ENCODE measurements around the gene ST6GALNAC6. TPM values are rescaled to one million over a fixed set of nuclear protein-coding genes. Genes with fewer than 3 reads are reported as not detected.

Gene ST6GALNAC6
- total RNA-seq, 1 experiment from 2014 or later = 16.5 TPM

DNA sequence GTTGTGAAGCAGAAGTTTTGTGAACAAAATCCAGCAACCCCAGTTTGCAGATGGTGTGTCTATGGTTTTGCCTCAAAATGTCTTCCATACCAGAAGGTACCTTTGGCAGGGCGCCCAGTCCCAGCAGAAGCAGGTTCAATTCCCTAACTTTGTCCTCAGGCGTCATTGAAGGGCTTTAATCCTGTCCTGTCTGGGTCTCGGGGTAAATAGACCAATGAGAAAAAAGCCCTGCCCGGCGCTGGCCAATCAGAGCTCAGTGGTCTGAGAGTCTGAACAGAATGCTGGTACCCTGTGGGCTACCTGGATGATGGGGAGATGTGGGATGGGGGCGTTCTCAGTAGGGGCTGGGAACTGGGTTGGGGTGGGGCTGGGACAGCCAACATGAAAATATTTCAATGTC is 23.6 kb upstream of the ST6GALNAC6 start:
- Mint-ChIP-seq H3K27ac (ENCODE audit: low read depth, unreplicated experiment) (no peak overlapping the region), H3K27me3 (ENCODE audit: insufficient read depth, unreplicated experiment) (no peaks in the 10 kb centered on the region), H3K9me3 (ENCODE audit: unreplicated experiment) (no peaks in the 10 kb centered on the region), H3K4me3 (ENCODE audit: unreplicated experiment) (no peak overlapping the region), H3K36me3 (ENCODE audit: insufficient read depth, unreplicated experiment) (no peaks in the 10 kb centered on the region), H3K4me1 (ENCODE audit: insufficient read depth, unreplicated experiment) (peaks cover 32% of the 10 kb centered on the region)
- BruUV-seq (replicated peaks) = no TSS peak
- TF ChIP-seq, protein P1, sequence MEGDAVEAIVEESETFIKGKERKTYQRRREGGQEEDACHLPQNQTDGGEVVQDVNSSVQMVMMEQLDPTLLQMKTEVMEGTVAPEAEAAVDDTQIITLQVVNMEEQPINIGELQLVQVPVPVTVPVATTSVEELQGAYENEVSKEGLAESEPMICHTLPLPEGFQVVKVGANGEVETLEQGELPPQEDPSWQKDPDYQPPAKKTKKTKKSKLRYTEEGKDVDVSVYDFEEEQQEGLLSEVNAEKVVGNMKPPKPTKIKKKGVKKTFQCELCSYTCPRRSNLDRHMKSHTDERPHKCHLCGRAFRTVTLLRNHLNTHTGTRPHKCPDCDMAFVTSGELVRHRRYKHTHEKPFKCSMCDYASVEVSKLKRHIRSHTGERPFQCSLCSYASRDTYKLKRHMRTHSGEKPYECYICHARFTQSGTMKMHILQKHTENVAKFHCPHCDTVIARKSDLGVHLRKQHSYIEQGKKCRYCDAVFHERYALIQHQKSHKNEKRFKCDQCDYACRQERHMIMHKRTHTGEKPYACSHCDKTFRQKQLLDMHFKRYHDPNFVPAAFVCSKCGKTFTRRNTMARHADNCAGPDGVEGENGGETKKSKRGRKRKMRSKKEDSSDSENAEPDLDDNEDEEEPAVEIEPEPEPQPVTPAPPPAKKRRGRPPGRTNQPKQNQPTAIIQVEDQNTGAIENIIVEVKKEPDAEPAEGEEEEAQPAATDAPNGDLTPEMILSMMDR (IDR thresholded peaks at IDR 0.05; ENCODE audit: unreplicated experiment) = no peak
- no peak for DNase-seq (ENCODE audit: unreplicated experiment)
- intact Hi-C loops (cut with micrococcal nuclease) = loop anchor here (10.0 kb wide), 1 partner anchor 708 kb away; no protein-coding TSS in a partner anchor
- ChIA-PET CTCF (interaction anchor here (0.8 to 5.0 kb wide), 11 partner anchors 9 to 413 kb away, joined by 3 to 51 read pairs (median 6); partner anchors contain the start of gene TOR2A), POLR2A (interaction anchor here (0.7 kb wide), 1 partner anchor 312 kb away, joined by 4 read pairs; no protein-coding TSS in a partner anchor)

DNA sequence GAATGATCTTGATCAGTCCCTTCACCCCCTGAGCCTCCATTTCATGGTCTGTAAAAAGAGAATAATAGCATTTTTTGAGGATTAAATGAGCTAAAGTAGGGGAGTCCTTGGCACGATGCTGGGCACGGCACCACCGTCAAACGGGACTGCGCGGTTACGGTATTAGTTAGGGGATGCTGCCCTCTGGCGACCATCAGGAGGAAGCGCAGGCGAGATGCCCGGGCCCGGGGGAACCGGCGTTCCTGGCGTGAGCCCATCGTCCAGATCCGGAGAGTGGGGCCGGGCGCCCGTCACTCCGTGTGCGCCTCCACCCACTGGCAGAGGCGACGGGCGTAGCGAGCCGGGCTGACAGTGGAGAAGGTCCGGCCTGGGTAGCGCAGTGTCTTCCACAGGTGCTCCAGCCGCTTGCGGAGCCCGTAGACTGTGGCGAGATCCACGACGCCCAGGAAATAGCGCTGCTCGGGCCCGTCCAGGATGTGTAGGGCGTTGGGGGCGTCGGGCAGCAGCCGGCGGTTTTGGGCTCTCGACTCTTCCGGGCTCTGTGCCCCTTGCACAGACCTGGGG is 22.2 kb upstream of the ST6GALNAC6 start:
- ChIA-PET POLR2A (interaction anchor here (0.6 to 4.4 kb wide), 10 partner anchors 9 to 470 kb away, joined by 3 to 23 read pairs (median 4); partner anchors contain the start of genes CDK9, LRSAM1, PIP5KL1 and TOR2A), CTCF (interaction anchor here (0.5 to 5.0 kb wide), 52 partner anchors 8 to 1216 kb away, joined by 3 to 51 read pairs (median 4); partner anchors contain the start of genes CDK9, DPM2, PTRH1 and SLC25A25)
- TF ChIP-seq, protein P1 (IDR thresholded peaks at IDR 0.05; ENCODE audit: unreplicated experiment) = peak; percentile 97
- Mint-ChIP-seq H3K36me3 (ENCODE audit: insufficient read depth, unreplicated experiment) (no peaks in the 10 kb centered on the region), H3K27ac (ENCODE audit: low read depth, unreplicated experiment) (no peak overlapping the region), H3K4me3 (ENCODE audit: unreplicated experiment) (no peak overlapping the region), H3K9me3 (ENCODE audit: unreplicated experiment) (no peaks in the 10 kb centered on the region), H3K4me1 (ENCODE audit: insufficient read depth, unreplicated experiment) (peaks cover 33% of the 10 kb centered on the region), H3K27me3 (ENCODE audit: insufficient read depth, unreplicated experiment) (no peaks in the 10 kb centered on the region)
- no TSS peak for BruUV-seq (replicated peaks)
- peak; percentile 61 for DNase-seq (ENCODE audit: unreplicated experiment)
- intact Hi-C loops (cut with micrococcal nuclease) = loop anchor here (1.0 to 10.0 kb wide), 4 partner anchors 47 to 707 kb away; partner anchors contain the start of gene TOR2A

DNA sequence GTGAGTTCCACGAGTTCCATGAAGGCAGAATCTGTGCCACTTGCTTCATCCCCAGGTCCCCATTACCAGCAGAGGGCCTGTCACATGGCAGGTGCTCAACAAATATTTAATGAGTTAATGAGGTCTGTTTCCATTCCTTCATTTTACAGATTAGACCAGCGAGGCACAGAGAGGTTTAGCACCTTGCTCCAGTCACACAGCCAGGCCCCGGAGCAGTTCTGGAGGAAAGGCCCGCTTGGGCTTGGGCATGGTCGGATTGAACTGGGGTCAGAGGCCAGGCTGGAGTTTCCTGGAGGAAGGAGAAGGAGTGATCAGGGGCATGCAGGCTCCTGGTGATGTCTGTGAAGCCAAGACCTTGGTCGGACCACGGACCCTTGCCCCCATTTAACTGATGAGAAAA is 21.4 kb upstream of the ST6GALNAC6 start:
- H3K27me3 Mint-ChIP-seq (ENCODE audit: insufficient read depth, unreplicated experiment) = no peaks in the 10 kb centered on the region
- H3K4me3 Mint-ChIP-seq (ENCODE audit: unreplicated experiment) = no peak overlapping the region
- POLR2A ChIA-PET = interaction anchor here (0.6 to 6.0 kb wide), 14 partner anchors 14 to 857 kb away, joined by 3 to 35 read pairs (median 4); partner anchors contain the start of genes CDK9, LRSAM1, ST6GALNAC6 and TOR2A
- H3K9me3 Mint-ChIP-seq (ENCODE audit: unreplicated experiment) = no peaks in the 10 kb centered on the region
- intact Hi-C loops (cut with micrococcal nuclease) = loop anchor here (1.0 to 10.0 kb wide), 4 partner anchors 46 to 706 kb away; partner anchors contain the start of gene TOR2A
- CTCF ChIA-PET = interaction anchor here (0.5 to 5.0 kb wide), 38 partner anchors 8 to 1216 kb away, joined by 3 to 51 read pairs (median 4); partner anchors contain the start of genes CDK9, DPM2, SLC25A25 and TOR2A
- H3K4me1 Mint-ChIP-seq (ENCODE audit: insufficient read depth, unreplicated experiment) = peaks cover 33% of the 10 kb centered on the region
- no TSS peak for BruUV-seq (replicated peaks)
- TF ChIP-seq, protein P1 (IDR thresholded peaks at IDR 0.05; ENCODE audit: unreplicated experiment) = no peak
- peak overlapping the region; percentile 23 for H3K27ac Mint-ChIP-seq (ENCODE audit: low read depth, unreplicated experiment)
- H3K36me3 Mint-ChIP-seq (ENCODE audit: insufficient read depth, unreplicated experiment) = no peaks in the 10 kb centered on the region
- no peak for DNase-seq (ENCODE audit: unreplicated experiment)

DNA sequence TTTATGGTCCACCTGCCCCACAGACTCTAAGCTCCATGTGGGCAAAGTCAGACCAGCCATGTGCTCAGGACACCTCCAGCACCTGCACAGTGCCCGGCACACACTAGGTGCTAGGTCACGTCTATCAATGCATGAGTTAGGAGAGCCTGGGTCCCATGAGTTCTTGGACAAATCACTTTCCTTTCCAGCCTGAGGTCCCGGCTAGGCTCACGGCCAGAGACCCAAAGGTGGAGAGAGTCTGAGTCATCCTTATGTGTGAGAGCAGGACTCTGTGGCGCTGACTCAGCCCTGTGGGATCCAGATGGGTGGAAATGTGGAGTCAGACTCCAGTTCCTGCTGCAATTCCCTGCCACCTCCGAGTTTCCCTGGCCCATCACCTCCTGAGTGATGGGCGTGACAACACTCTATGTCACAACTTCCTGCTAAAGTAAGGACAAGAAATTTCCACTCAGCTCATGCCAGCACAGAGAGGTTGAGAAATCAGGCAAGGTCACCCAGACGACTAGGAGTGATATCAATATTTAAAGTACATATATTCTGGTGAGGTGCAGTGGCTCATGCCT is 19.9 kb upstream of the ST6GALNAC6 start:
- H3K4me3 Mint-ChIP-seq (ENCODE audit: unreplicated experiment) = no peak overlapping the region
- H3K36me3 Mint-ChIP-seq (ENCODE audit: insufficient read depth, unreplicated experiment) = no peaks in the 10 kb centered on the region
- intact Hi-C loops (cut with micrococcal nuclease) = loop anchor here (1.0 to 5.0 kb wide), 3 partner anchors 117 to 179 kb away; partner anchors contain the start of genes CDK9 and FPGS
- H3K27me3 Mint-ChIP-seq (ENCODE audit: insufficient read depth, unreplicated experiment) = no peaks in the 10 kb centered on the region
- peak overlapping the region; percentile 93 for H3K27ac Mint-ChIP-seq (ENCODE audit: low read depth, unreplicated experiment)
- H3K9me3 Mint-ChIP-seq (ENCODE audit: unreplicated experiment) = no peaks in the 10 kb centered on the region
- BruUV-seq (replicated peaks) = no TSS peak
- DNase-seq (ENCODE audit: unreplicated experiment) = peak; percentile 100
- ChIA-PET CTCF (interaction anchor here (0.6 to 5.0 kb wide), 11 partner anchors 10 to 331 kb away, joined by 3 to 51 read pairs (median 4); partner anchors contain the start of genes CDK9 and TOR2A), POLR2A (interaction anchor here (0.6 to 6.0 kb wide), 22 partner anchors 9 to 464 kb away, joined by 3 to 35 read pairs (median 4); partner anchors contain the start of genes AK1, CDK9, FPGS and PIP5KL1)
- TF ChIP-seq, protein P1 (IDR thresholded peaks at IDR 0.05; ENCODE audit: unreplicated experiment) = no peak
- peaks cover 33% of the 10 kb centered on the region for H3K4me1 Mint-ChIP-seq (ENCODE audit: insufficient read depth, unreplicated experiment)

All from MCF 10A (cell line).